ENCODE data around the gene SBF2.

The SBF2 gene

GRCh38 chr11:9817191-9817590 is 476.8 kb downstream of the SBF2 start:
- DNase-seq (ENCODE audit: low read depth, low spot score): no peak

DNA sequence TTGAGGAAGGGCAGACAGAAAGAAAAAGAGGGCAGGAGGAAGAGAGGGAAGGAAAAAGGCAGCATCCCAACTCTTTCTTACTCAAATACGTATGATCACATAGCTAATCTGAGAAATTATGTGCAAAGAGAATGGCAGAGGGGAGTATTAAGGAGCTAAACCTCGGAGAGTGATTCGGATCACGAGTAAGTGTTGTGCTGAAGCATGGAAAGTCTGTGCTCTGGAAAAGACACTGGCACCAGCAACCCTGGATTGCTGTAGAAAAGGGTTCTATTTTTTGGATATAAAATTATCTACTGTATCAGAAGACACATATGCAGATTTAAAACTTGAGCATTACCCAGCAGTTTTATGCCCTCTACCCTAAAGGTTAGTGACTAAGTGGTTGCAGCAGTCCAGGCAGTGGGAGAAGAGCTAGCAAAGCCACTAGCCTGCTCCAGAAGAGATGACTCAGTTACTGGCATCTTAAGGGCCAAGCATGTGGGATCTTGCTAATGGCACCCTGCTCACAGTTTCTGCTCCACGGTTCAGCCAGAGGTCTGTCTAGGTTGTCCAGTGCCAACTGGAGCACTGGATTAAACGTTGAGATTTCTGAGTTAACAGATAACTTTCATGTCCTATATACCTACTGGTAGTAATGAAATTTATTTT is 478.4 kb downstream of the SBF2 start:
- DNase-seq (ENCODE audit: low read depth, low spot score): peak; percentile 70

DNA sequence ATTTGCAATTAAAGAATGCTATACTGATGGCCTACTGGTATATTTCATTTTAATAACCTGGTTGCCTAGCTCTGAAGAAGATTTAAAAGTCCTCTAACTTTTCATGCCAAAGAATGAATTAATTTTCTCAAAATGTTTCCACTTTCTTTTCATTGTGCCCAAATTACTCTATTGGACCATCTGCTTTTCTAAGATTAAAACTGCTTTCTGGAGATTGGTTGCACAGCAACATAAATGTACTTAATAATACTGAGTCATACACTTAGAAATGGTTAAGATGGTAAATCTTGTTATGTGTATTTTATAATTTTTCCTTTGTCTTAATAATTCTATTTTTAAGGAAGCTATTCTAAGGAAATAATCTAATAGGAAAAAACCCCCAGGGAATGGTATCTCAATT is 479.9 kb downstream of the SBF2 start:
- no peak for DNase-seq (ENCODE audit: low read depth, low spot score)

- DNase-seq (ENCODE audit: low read depth, low spot score): peak; percentile 83
Measured at GRCh38 chr11:9808943-9809342, 485.1 kb downstream of the SBF2 start.

DNA sequence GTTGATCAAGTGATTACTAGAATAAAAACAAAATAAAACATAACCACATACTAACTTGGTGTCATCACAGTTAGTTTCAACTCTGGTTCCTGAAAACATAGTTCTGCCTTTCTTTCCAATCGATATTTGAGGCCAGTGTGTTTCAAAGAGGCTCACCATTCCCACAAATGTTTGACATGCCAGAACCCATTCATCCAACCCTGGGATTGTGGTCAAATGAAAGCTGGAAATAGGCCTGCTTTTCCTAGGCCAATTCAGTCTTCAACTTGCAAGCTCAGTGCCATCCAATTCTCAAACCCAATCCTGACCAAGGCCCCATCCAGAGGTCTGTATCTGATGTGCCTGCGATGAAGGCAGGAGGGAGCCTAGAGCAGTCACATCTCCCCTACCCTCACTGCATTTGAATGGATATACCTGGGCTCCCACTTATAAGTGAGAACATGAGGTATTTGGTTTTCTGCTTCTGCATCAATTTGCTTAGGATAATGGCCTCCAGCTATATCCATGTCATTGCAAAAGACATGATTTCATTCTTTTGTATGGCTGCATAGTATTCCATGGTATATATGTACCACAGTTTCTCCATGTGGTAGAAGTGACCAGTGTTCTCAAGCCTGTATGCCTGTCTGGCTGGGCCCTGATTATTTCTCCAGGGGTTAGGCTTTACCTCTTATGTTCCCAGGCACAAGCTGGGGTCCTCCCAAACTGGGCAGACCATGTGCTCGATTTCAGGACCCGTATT is 486.9 kb downstream of the SBF2 start:
- DNase-seq (ENCODE audit: low read depth, low spot score): peak; percentile 47

- DNase-seq (ENCODE audit: low read depth, low spot score): no peak
Measured at GRCh38 chr11:9804419-9804902, 489.6 kb downstream of the SBF2 start.

DNA sequence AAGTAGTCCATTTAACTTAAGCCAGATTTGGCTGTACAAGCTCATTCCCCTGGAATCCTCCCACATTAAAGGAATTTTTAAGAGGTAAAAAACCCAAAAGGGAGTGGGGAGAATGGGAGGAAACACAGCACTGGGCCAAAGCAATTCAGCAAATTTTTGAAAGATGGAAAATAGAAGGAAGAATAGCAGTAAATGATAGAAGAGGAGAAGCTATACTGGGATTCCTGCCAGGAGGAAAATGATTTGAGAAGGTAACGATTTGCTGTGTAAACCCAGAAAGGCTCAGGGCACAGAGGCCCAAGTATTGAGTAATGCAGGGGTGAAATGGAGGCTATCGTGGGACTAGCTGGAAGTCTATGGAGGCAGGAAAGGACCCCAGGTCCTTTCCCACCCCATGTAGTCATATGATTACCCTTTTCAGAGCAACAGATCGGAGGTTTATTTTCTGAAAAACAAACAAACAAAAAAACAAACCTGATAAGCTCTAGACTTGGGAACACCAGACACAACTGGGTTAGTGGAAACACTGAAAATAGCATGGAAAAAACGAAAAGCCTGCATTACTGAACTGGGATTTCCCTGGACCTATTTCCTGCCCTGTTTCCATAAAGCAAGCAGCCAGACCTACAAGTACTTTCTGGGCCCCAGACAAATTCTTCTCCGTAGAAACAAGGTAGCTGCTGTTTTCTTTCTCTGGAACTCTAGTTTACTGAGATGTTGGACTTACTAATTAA is 490.2 kb downstream of the SBF2 start:
- DNase-seq (ENCODE audit: low read depth, low spot score): peak; percentile 34

- DNase-seq (ENCODE audit: low read depth, low spot score): peak; percentile 75
Measured at GRCh38 chr11:9802291-9802861, 491.6 kb downstream of the SBF2 start.

- no peak for DNase-seq (ENCODE audit: low read depth, low spot score)
Measured at GRCh38 chr11:9799886-9800285, 494.1 kb downstream of the SBF2 start.

DNA sequence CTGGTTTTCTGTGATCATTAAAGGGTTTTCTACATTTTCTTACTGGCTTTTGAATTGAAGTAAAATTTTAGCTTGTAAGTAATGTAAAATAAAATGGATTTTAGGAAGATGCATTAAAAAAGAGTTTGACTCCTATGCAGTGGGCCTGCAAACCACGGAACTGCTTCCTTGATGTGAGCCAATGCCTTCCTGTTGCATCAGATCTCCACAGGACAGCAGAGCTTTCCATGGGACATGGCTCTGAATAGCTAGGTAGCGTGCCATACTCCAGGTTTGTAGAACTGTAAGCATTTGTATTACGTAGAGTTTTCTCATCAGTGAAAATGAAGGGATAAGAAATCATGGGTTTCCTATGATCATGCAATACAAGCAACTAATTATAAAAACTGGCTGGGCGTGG is 496.7 kb downstream of the SBF2 start:
- DNase-seq (ENCODE audit: low read depth, low spot score): no peak

DNA sequence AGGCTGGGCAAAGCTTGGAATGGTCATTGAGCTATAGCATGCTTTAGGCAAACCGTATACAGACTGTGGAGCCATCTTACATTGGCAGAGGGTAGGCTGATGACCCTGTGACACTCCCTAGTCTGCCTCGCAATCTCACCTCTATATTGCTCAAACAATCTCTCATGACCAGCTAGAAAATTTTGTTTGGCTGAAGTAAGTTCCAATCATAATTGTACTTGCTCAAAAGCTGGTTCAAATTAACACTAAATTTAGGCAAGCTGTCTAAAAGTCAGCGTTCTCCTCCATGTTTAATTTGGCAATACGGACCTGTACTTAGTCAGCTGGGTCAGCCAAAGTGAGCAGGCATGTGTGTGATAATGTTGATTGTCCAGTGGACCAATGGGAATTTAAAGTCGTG is 497.2 kb downstream of the SBF2 start:
- DNase-seq (ENCODE audit: low read depth, low spot score): no peak

DNA sequence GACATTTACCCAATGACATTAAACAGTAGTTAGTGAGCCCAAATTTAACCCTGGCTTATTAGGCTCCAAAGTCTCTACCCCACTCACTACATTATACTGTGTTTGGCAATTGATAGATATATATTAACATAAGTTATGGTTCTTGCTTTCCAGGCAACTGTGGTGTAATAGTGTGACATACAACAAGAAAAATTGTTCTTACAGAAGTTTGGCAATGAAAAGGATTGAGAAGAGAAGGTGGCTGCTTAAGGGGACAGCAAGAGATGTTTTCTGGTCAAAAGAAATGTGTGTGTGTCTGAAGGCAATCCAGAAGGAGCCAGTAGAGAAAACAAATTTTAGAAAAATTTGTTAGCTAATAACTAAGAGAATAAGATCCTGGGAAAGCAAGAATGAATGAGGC is 497.8 kb downstream of the SBF2 start:
- no peak for DNase-seq (ENCODE audit: low read depth, low spot score)

DNA sequence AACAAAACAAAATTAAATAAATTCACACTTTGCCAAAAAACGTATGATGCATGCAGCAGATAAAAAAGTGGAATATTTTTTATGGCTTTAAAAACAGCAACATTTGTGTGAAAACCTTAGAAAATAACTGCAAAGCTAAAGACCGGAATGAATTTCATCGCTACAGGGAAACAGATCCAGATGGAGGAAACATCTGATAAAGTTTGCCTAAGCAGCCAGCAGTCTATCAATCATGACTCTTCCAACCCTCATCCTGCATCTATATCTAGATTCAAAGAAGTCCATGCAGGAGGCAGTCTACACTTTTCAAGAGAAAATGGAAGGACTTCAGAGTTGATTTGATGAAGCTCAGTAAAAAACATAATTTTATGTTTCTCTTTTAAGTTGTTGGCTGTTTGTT is 503.3 kb downstream of the SBF2 start:
- DNase-seq (ENCODE audit: low read depth, low spot score): no peak

DNA sequence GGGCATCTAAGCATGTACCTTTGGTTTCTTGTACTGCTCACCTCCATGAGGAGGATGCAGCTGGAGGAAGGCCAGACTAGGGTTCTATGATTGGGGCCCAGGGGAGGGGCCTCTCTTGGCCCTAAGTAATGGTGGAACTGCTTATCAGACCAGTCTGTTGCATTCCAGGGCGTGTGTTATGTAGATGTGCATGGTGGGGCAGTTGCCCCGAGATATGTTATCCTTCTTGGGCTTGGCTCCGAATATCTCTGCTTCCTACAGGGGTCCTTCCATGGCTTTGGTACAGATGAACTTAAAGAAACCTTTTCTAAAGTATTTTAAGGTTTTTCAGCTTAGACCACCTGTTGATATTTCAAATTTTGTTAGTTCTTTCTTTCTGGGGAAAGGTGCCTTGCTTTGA is 504.1 kb downstream of the SBF2 start:
- DNase-seq (ENCODE audit: low read depth, low spot score): no peak

DNA sequence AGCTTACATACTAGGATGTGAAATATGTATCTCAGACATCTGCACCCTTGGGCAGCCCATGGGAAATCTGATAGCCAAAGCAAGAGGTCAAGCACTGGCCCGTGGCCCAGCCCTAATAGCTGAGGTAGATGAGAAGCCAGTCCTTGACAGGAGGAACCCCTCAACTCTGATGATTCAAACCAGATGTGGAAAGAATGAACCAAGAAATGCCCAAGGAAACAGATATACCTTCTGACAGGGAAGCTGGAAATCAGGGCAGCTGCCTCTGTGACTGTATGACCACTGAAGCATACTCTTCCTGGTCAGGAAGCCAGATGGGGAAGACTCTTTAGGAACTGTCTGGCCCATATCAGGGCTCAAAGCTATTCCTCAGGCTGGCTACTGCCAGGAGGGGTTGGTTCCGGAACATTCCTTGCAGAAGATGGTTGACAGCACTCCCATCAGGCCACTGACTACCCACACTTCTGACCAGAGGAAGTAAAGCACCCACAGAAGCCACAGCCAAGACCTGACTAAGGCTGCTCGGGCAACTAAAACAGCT is 506.0 kb downstream of the SBF2 start:
- DNase-seq (ENCODE audit: low read depth, low spot score): peak; percentile 93

DNA sequence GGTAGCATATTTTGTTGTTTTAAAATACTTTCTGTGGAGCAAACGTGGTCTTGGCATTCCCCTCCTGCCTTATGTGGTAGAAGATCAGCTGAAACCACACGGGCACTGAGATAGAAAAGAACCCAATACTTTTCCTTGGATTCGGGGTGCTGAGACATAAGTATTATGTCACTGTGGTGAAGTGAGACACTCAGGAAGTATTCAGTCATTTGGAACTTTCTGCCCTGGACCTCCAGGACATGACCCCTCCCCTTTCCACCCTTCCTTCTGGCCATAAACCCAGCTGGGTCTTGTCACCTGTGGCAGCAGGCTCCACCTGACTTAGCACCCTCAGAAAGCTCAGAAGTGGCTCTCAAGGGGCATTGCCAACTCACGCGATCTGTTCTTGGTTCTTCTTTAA is 506.8 kb downstream of the SBF2 start:
- peak; percentile 28 for DNase-seq (ENCODE audit: low read depth, low spot score)

DNA sequence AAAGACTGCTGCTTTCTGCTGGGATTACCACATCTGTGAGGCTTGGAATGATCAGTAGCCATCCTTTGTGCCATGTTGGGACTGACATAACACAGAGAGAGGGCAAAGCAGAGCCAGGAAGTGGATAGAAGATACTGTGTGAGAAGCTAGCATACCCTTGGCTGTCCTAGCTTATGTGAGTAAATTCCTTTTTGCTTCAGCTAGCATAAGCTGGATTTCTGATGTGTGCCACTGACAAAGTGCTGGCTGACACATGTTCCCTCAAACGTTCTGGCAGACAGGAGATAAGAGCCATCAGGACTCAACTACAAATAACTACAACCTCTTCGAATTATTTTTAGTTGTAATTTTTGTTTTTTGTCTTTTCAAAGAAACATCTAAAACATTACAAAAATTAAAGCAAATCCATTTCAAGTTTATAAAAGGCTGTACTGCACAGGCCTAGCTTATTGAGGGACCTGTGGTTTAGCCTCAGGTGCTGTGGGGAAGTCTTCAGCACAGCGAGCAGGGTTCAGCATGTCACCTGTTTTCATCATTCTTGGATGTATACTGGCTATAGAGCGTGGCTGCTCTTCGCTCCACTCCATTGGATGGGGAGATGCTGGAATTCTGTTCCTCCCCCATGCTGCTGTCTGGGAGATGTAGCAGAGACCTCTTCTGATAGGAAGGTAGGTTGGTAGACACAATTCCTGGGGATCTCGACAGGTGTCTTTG is 509.3 kb downstream of the SBF2 start:
- no peak for DNase-seq (ENCODE audit: low read depth, low spot score)

- no peak for DNase-seq (ENCODE audit: low read depth, low spot score)
Measured at GRCh38 chr11:9783986-9784385, 510.0 kb downstream of the SBF2 start.

DNA sequence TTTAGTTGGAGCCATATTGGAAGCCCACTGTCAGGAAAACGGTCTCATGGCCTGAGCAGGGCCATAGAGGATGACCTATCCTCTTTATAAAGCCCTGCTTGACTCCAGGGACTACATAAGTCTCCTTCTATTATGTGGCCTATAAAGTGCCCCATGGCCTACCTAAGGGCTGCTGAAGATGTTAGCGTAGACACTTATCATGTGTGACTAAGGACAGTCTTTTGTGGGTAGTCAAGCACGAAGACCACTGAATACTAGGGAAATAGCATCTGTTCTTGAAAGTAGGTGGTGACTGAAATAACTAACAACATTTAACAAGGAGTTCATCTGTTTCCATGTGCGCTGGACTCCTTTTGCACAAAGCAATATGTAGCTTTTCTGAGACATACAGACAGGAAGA is 513.1 kb downstream of the SBF2 start:
- no peak for DNase-seq (ENCODE audit: low read depth, low spot score)

- no peak for DNase-seq (ENCODE audit: low read depth, low spot score)
Measured at GRCh38 chr11:9777525-9777924, 516.5 kb downstream of the SBF2 start.

GRCh38 chr11:9777066-9777465 is 517.0 kb downstream of the SBF2 start:
- DNase-seq (ENCODE audit: low read depth, low spot score): no peak
